Esophagus muscularis mucosa (tissue), 4 donors: Measurements from ENCODE around the gene EEIG1.

Experiments used
- CTCF ChIP-seq, 3 experiments: fragments of 200-600 bp in 2 of 3; fragments of 450-650 bp in 1 of 3; sonication (generic) in 2 of 3; IDR thresholded peaks; one replicate each; pipeline ENCODE4 v1.5.1; 2017 to 2019; ENCODE audit warnings: antibody characterized with exemption in 3 of 3, mild to moderate bottlenecking in 2 of 3, moderate library complexity in 1 of 3
- EP300 ChIP-seq: sonication (generic); formaldehyde crosslinking; IDR thresholded peaks from one replicate; pipeline ENCODE4 v1.6.1; 2017; ENCODE audit warnings: antibody characterized with exemption
- POLR2A ChIP-seq: fragments of 450-650 bp; IDR thresholded peaks from one replicate; pipeline ENCODE4 v1.6.1; 2017; ENCODE audit warnings: antibody characterized with exemption, moderate library complexity, mild to moderate bottlenecking, low read depth
- POLR2AphosphoS5 ChIP-seq, 2 donors: sonication (generic); formaldehyde crosslinking; IDR thresholded peaks; one replicate each; pipeline ENCODE4 v1.6.1; 2017; ENCODE audit warnings: antibody characterized with exemption in 2 of 2

GRCh38 chr9:127961613-127962155 lies 19.1 kb downstream of the EEIG1 start:
- TF ChIP-seq CTCF (IDR thresholded peaks at IDR 0.05): no peak
- TF ChIP-seq POLR2AphosphoS5 (IDR thresholded peaks at IDR 0.05): no peak
- no peak for TF ChIP-seq POLR2A
- TF ChIP-seq EP300: no peak
